OCI-LY3 (cell line): ENCODE measurements around the gene ARHGAP12.

Experiments
- H2AFZ ChIP-seq: fragments of 200-600, 300-600 bp; shearing (Covaris generic); 2 replicates; pipeline ENCODE4 v1.6.0; 2014; ENCODE audit warnings: antibody characterized with exemption, low read depth, low read length
- H3K27ac ChIP-seq: fragments of 200-600, 300-600 bp; sonication (generic); 2 replicates; pipeline ENCODE4 v1.5.1; 2014; ENCODE audit warnings: mild to moderate bottlenecking, low read length, moderate library complexity, mixed read lengths
- H3K27me3 ChIP-seq: fragments of 200-600, 300-600 bp; sonication (generic); 2 replicates; pipeline ENCODE4 v1.6.1; 2014; ENCODE audit warnings: low read depth, low read length, mixed read lengths
- H3K36me3 ChIP-seq: fragments of 200-600, 300-600 bp; sonication (generic); replicated peaks from 2 replicates; pipeline ENCODE3; 2014; ENCODE audit warnings: low read depth, low read length, mixed read lengths
- H3K4me1 ChIP-seq: fragments of 300-600, 200-600 bp; sonication (generic); 2 replicates; pipeline ENCODE4 v1.6.1; 2014; ENCODE audit warnings: low read length, mixed read lengths
- H3K4me2 ChIP-seq: fragments of 200-600, 300-600 bp; sonication (generic); 2 replicates; pipeline ENCODE4 v1.6.1; 2014; ENCODE audit warnings: low read length, mixed read lengths
- H3K4me3 ChIP-seq: fragments of 300-600, 200-600 bp; sonication (generic); 2 replicates; pipeline ENCODE4 v1.5.1; 2014; ENCODE audit warnings: antibody characterized with exemption, mild to moderate bottlenecking, low read length, moderate library complexity
- H3K79me2 ChIP-seq: fragments of 300-600, 200-600 bp; shearing (Covaris generic); 2 replicates; pipeline ENCODE4 v1.6.1; 2014; ENCODE audit warnings: mild to moderate bottlenecking, low read length, mixed read lengths
- H3K9ac ChIP-seq: fragments of 300-600, 200-600 bp; shearing (Covaris generic); 2 replicates; pipeline ENCODE4 v1.6.0; 2014; ENCODE audit warnings: mild to moderate bottlenecking, low read length, moderate library complexity
- H3K9me3 ChIP-seq: fragments of 200-600, 300-600 bp; shearing (Covaris generic); 2 replicates; pipeline ENCODE4 v1.6.1; 2014; ENCODE audit warnings: low read length, mixed read lengths; ENCODE audit not compliant: insufficient read depth
- H4K20me1 ChIP-seq: fragments of 200-600, 300-600 bp; sonication (generic); 2 replicates; pipeline ENCODE4 v1.6.1; 2016; ENCODE audit warnings: low read length, mixed read lengths; ENCODE audit not compliant: insufficient read depth
- CTCF ChIP-seq: fragments of 200-600, 300-600 bp; sonication (generic); IDR thresholded peaks from 2 replicates; pipeline ENCODE4 v1.5.1; 2014; ENCODE audit warnings: antibody characterized with exemption, low read length, low read depth
- EZH2phosphoT487 ChIP-seq: fragments of 200-600 bp; shearing (Covaris generic); IDR thresholded peaks from 2 replicates; pipeline ENCODE4 v1.6.1; 2018; ENCODE audit warnings: antibody characterized with exemption, mixed run types, low read depth

Gene ARHGAP12

GRCh38 chr10:31921031-31921430, 7.6 kb downstream of the ARHGAP12 start:
- Histone ChIP-seq H3K79me2 (peaks cover 8% of the 10 kb centered on the region), H3K9me3 (no peaks in the 10 kb centered on the region), H3K36me3 (peaks cover 6% of the 10 kb centered on the region), H2AFZ (no peak overlapping the region), H3K9ac (no peak overlapping the region), H3K4me3 (no peak overlapping the region), H3K4me2 (0 out of 2 replicates have a peak overlapping the region, but pooled peaks have one; percentile 7), H3K27ac (no peak overlapping the region), H4K20me1 (peaks cover 10% of the 10 kb centered on the region; the same call in 1 of the 2 replicates), H3K4me1 (peaks cover 7% of the 10 kb centered on the region), H3K27me3 (no peaks in the 10 kb centered on the region)
- TF ChIP-seq CTCF (no peak), EZH2phosphoT487 (no peak)

- Histone ChIP-seq H3K4me1 (peaks cover 5% of the 10 kb centered on the region; the same call in 1 of the 2 replicates), H3K9me3 (no peaks in the 10 kb centered on the region), H3K36me3 (peaks cover 6% of the 10 kb centered on the region), H3K27ac (no peak overlapping the region), H3K4me2 (0 out of 2 replicates have a peak overlapping the region, but pooled peaks have one; percentile 7), H2AFZ (no peak overlapping the region), H4K20me1 (peaks cover 7% of the 10 kb centered on the region; the same call in 1 of the 2 replicates), H3K79me2 (peaks cover 6% of the 10 kb centered on the region), H3K27me3 (no peaks in the 10 kb centered on the region), H3K9ac (no peak overlapping the region), H3K4me3 (no peak overlapping the region)
- no peak for TF ChIP-seq CTCF
- TF ChIP-seq EZH2phosphoT487, result no peak
Observed at GRCh38 chr10:31920538-31920937, 8.1 kb downstream of the ARHGAP12 start.

- no peak overlapping the region for H3K4me2 ChIP-seq
- H3K9me3 ChIP-seq, result no peaks in the 10 kb centered on the region
- no peak overlapping the region for H3K27ac ChIP-seq
- no peak overlapping the region for H2AFZ ChIP-seq
- H3K36me3 ChIP-seq, result peaks cover 6% of the 10 kb centered on the region
- H3K79me2 ChIP-seq, result peaks cover 3% of the 10 kb centered on the region; the same call in 1 of the 2 replicates
- no peak overlapping the region for H3K9ac ChIP-seq
- H3K27me3 ChIP-seq, result no peaks in the 10 kb centered on the region
- no peak overlapping the region for H3K4me3 ChIP-seq
- no peaks in the 10 kb centered on the region for H4K20me1 ChIP-seq
- TF ChIP-seq EZH2phosphoT487 (no peak), CTCF (no peak)
- H3K4me1 ChIP-seq, result peaks cover 5% of the 10 kb centered on the region; the same call in 1 of the 2 replicates
Observed at GRCh38 chr10:31918671-31919409, 9.8 kb downstream of the ARHGAP12 start.

- Histone ChIP-seq H3K79me2 (no peaks in the 10 kb centered on the region), H4K20me1 (no peaks in the 10 kb centered on the region), H3K9me3 (no peaks in the 10 kb centered on the region), H3K4me2 (no peak overlapping the region), H2AFZ (no peak overlapping the region), H3K9ac (no peak overlapping the region), H3K36me3 (no peaks in the 10 kb centered on the region), H3K4me1 (no peaks in the 10 kb centered on the region), H3K27me3 (no peaks in the 10 kb centered on the region), H3K27ac (no peak overlapping the region), H3K4me3 (no peak overlapping the region)
- no peak for TF ChIP-seq CTCF
- no peak for TF ChIP-seq EZH2phosphoT487
Observed at GRCh38 chr10:31914370-31914769, 14.3 kb downstream of the ARHGAP12 start.
